ENCODE data around the gene PLD4.
"Not testable (repeated sequence)": the region's sequence is repeated elsewhere in the genome, so short reads cannot be mapped to it uniquely, and the experiment has no call there.

Gene PLD4

DNA sequence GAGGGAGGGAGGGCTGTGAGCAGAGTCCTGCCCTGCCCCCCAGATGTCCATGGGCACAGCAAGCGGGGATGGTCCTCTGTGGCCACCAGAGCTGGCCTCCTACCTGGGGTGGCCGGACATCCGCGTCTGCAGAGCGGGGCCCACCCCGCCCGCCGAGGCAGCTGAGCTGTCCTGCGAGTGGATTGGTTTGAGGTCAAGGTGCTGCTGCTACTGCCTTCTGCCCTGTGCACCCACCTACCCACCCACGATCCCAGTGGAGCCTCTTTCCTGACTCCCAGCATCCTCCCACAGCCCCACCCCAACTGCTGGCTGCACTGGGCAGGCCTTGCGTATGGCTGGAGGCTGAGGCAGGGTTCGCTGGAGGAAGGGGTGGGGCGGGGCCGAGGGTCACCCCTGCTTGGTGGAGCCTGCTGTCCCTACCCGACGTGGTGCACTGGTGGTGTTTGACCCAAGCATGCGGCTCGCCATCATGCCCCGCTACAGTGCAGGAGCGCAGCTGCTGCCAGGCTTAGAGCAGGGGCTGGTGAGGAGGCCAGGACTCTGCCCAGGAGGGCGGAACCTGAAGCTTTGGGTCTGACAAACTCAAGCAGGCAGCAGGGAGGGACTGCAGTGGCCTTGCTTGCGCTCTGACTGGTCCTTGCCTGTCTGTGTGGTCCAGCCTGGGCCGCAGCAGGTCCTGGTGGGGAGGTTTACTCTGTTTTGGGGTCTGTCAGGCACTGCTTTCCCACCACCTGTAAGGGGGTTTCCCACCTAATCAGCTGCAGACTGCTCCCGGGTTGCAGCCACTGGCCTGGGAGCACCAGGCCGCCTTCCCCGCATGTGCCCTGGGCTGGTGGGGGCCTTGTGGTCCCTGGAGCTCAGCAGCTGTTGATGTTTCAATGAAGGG lies 35.9 kb upstream of the PLD4 start:
- Mint-ChIP-seq H3K27me3 (ENCODE audit: low read depth, poor library complexity) (no peaks in the 10 kb centered on the region), H3K36me3 (ENCODE audit: low read depth) (no peaks in the 10 kb centered on the region), H3K4me1 (peaks cover 10% of the 10 kb centered on the region), H3K9me3 (no peaks in the 10 kb centered on the region), H3K27ac (peak overlapping the region; percentile 39), H3K4me3 (no peak overlapping the region)
- no peak for DNase-seq
- no peak for TF ChIP-seq CTCF (IDR thresholded peaks at IDR 0.05)

GRCh38 chr14:104889375-104889757 lies 35.3 kb upstream of the PLD4 start:
- no peak overlapping the region for H3K4me3 Mint-ChIP-seq
- H3K27me3 Mint-ChIP-seq (ENCODE audit: low read depth, poor library complexity): no peaks in the 10 kb centered on the region
- no peaks in the 10 kb centered on the region for H3K9me3 Mint-ChIP-seq
- TF ChIP-seq CTCF (IDR thresholded peaks at IDR 0.05): no peak
- no peaks in the 10 kb centered on the region for H3K36me3 Mint-ChIP-seq (ENCODE audit: low read depth)
- H3K4me1 Mint-ChIP-seq: peaks cover 10% of the 10 kb centered on the region
- DNase-seq: no peak
- H3K27ac Mint-ChIP-seq: peak overlapping the region; percentile 39

DNA sequence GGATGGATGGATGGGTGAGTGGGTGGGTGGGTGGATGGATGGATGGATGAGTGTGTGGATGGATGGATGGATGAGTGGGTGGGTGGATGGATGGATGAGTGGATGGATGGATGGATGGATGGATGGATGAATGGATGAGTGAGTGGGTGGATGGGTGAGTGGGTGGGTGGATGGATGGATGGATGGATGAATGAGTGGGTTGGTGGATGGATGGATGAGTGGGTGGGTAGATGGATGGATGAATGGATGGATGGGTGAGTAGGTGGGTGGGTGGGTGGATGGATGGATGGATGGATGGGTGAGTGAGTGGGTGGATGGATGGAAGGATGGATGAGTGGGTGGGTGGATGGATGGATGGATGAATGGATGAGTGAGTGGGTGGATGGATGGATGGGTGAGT lies 34.4 kb upstream of the PLD4 start:
- H3K9me3 Mint-ChIP-seq; H3K27ac Mint-ChIP-seq; H3K27me3 Mint-ChIP-seq (ENCODE audit: low read depth, poor library complexity); DNase-seq; H3K4me3 Mint-ChIP-seq; H3K36me3 Mint-ChIP-seq (ENCODE audit: low read depth): not testable (repeated sequence)
- H3K4me1 Mint-ChIP-seq: peaks cover 10% of the 10 kb centered on the region

DNA sequence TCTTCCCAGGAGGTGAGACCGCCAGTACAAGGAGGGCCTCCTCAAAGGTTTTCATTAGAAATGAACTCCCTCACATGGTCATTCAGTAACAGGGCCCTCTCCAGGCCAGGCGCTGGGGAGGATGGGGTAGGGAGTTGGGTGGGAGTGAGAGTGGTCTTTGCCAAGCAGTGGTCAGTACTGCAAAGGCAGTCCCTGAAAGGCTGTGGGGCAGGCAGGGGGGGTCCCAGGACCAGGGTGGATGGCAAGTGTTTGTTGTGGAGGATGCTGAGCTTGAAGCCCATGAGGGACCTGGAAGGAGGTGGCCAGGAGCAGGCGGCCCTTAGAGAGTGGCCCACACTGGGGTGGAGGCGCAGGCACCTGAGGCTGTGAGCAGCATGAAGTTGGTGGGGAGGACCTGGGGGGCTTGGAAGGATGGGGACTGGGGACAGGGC lies 33.5 kb upstream of the PLD4 start:
- no peaks in the 10 kb centered on the region for H3K9me3 Mint-ChIP-seq
- H3K4me1 Mint-ChIP-seq: peaks cover 10% of the 10 kb centered on the region
- H3K4me3 Mint-ChIP-seq: no peak overlapping the region
- H3K27ac Mint-ChIP-seq: no peak overlapping the region
- TF ChIP-seq CTCF (IDR thresholded peaks at IDR 0.05): no peak
- H3K27me3 Mint-ChIP-seq (ENCODE audit: low read depth, poor library complexity): no peaks in the 10 kb centered on the region
- no peak for DNase-seq
- H3K36me3 Mint-ChIP-seq (ENCODE audit: low read depth): no peaks in the 10 kb centered on the region

DNA sequence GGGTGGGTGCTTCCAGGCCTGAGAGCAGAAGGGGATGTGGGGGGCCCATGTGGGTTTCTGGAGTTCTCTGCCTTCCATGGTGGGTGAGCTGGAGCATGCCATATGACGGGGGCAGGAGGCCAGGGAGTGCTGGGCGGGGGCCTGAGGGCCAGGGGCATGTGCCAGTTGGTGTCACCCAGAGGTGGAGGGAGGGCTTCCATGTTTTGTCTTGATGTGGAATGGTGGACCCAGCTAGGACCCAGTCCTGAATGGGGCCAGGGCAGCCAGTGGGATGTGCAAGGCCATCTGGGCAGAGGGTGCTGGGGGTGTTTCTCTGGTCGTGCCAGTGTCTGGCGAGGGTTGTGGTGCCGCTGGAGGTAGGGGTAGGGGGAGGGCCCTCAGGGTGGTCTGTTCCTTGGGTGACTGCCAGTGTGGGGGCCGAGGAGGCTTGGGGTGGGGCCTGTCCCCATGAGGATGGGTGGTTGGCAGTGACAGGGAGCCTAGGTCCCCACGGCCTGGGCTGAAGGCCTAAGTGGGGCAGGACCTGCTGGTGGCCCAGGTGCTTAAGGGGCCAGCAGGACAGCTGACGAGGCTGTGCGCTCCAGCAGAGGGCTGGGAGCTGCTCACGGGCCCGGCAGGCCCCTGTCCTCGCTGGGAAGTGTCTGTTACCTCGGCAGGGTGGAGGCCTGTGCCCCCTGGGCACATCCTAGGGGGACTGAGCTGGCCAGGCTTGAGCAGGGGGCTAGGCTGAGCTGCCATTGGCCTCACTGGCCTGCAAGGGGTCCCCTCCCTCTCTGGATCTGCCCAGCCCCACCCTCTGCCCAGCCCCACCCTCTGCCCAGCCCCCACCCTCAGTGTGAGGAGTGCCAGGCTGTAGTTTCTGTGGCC lies 32.8 kb upstream of the PLD4 start:
- Mint-ChIP-seq H3K9me3 (no peaks in the 10 kb centered on the region), H3K4me1 (peaks cover 16% of the 10 kb centered on the region), H3K27ac (no peak overlapping the region), H3K4me3 (no peak overlapping the region), H3K36me3 (ENCODE audit: low read depth) (no peaks in the 10 kb centered on the region), H3K27me3 (ENCODE audit: low read depth, poor library complexity) (peaks cover 2% of the 10 kb centered on the region)
- no peak for TF ChIP-seq CTCF (IDR thresholded peaks at IDR 0.05)
- DNase-seq: no peak

All from nephron progenitor cell (in vitro differentiated cells).